GM21717 (cell line): ENCODE data around the gene XYLT2.
"Not testable (repeated sequence)": the region's sequence is repeated elsewhere in the genome, so short reads cannot be mapped to it uniquely, and the experiment has no call there.

ENCODE experiments used
- ATAC-seq: cut with Tn5 transposase; IDR thresholded peaks from one replicate; pipeline ENCODE4 v1.9.1; 2021; ENCODE audit warnings: mild to moderate bottlenecking, moderate library complexity; ENCODE audit not compliant: unreplicated experiment

The XYLT2 gene

DNA sequence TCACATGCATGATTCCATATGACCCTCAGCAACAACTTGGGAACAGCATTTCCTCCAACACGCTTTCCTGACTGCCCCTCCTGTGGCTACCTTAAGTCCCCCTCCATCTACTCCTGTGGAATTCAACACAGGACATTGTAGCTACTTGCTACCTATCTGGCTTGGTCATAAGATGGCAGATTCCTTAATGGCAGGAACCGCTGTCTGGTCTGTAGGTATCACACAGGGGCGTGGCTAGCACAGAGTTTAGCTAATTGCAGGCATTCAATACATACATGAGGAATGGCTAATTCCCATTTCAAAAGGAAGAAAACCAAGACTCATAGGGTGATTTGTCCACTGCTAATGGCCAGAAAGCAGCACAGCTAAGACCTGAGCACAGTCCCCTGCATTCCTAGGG lies 42.8 kb downstream of the XYLT2 start:
- ATAC-seq: no peak

GRCh38 chr17:50389534-50389933 lies 43.6 kb downstream of the XYLT2 start:
- no peak for ATAC-seq

DNA sequence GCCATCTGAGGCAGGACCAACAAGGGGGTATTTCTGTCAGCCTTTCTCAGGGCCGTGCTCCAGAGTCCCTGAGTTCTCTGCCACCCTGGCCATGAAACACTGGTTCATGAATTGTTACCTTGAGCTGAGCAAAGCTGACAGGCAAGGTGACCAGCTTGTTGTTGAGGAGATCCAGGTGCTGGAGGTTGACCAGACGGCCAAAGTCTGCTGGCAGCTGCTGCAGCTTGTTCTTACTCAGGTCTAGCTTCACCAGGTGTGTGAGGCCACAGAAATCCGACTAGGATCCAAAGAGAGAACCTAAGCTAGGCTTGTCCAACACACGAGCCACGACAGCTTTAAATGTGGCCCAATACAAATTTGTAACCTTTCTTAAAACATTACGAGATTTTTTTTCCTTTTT lies 46.7 kb downstream of the XYLT2 start:
- no peak for ATAC-seq

- no peak for ATAC-seq
These were observed 47.8 kb downstream of the XYLT2 start for GRCh38 chr17:50393700-50394099.

DNA sequence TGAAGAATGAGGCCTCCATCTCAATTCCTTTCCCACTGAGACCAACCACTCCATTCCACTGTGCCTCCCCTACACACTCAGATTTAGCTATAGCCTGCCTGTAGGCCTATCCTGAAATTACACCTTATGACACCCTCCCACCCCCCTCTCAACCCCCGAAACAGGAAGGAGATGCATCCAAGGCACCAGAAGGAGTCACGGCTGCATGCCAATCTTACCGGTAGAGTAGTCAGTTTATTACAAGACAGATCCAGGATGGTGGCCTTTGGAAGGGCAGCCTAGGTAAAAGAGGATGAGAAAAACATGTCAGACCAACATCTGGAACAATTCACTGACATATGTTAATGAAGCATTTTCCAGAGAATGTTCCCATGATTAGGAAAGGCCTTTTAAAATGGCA lies 48.8 kb downstream of the XYLT2 start:
- no peak for ATAC-seq

DNA sequence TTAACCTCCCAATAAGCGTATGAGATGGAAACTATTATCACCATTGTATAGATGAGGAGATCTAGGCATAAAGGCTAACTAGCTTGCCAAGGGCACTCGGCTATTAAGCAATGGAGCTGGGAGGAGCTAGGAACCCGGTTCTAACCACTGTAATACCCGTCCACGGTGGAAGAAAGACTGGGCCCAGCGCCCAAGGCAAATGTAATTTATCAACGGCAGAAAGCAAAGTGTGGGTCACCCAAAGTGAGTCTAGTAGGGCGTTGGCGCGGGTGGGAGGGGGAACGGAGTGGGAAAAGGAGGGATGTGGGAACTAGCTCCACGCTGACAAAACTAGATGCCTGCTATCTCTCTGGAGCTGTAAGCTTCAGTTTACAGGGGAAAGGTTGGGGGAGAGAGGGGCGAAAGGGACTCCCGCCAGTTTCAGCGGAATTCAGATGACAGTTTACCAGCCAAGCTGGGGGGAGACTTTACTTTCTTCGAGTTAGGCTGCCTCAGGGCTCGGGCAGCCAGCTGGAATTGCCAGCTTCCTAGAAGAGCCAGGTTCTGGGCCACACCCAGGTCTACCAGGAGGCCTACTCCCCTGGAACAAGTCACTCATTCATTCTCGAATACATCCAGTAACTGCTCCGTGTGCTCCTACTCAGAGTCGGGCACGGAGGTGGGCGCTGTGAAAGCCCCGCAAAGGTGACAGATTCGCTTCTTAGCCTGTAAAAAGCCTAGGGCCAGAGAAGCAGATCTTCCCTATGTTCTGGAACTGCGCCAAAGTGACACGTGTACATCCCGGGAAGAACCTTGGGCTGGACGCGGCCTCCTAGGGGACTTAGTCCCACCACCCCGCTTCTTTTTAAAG lies 50.6 kb downstream of the XYLT2 start:
- peak; percentile 14 for ATAC-seq

- ATAC-seq: peak; percentile 93
These were observed 51.4 kb downstream of the XYLT2 start, which contains the start of gene LRRC59 for GRCh38 chr17:50397111-50397918. TSS of gene LRRC59 (minus strand) at chr17:50397523. CDS start at chr17:50397317, 206 bp downstream.

GRCh38 chr17:50397919-50398285 lies 52.0 kb downstream of the XYLT2 start:
- ATAC-seq: no peak

- not testable (repeated sequence) for ATAC-seq
These were observed 52.7 kb downstream of the XYLT2 start for GRCh38 chr17:50398672-50399071.

- not testable (repeated sequence) for ATAC-seq
These were observed 53.7 kb downstream of the XYLT2 start for GRCh38 chr17:50399591-50399990.

GRCh38 chr17:50405351-50405750 lies 59.4 kb downstream of the XYLT2 start:
- ATAC-seq: not testable (repeated sequence)

GRCh38 chr17:50406578-50406977 lies 60.7 kb downstream of the XYLT2 start:
- no peak for ATAC-seq

DNA sequence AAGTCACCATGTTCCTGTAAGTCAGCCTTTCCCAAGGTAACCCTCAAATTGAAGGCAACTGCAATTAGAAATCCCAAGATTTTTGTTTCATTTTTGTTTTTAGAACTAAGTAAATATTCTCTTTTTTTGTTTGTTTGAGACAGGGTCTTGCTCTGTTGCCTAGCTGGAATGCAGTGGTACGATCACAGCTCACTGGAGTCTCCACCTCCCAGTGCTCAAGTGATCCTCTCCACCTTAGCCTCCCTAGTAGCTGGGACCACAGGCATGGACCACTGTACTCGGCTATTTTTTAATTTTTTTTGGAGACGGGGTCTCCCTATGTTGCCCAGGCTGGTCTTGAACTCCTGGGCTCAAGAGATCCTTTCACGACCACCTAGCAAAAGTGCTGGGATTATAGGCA lies 62.0 kb downstream of the XYLT2 start:
- no peak for ATAC-seq
